ENCODE data around the gene IL17C. TPM values are rescaled to one million over a fixed set of nuclear protein-coding genes. Genes with fewer than 3 reads are reported as not detected.
A peak's percentile ranks its signal among the peaks of the same experiment; 100 is the strongest.

Gene IL17C
- total and polyA plus RNA-seq, 9 of the 15 experiments (the other 6 are each of a cell fraction or from before 2014, with no cell fraction given): not detected

DNA sequence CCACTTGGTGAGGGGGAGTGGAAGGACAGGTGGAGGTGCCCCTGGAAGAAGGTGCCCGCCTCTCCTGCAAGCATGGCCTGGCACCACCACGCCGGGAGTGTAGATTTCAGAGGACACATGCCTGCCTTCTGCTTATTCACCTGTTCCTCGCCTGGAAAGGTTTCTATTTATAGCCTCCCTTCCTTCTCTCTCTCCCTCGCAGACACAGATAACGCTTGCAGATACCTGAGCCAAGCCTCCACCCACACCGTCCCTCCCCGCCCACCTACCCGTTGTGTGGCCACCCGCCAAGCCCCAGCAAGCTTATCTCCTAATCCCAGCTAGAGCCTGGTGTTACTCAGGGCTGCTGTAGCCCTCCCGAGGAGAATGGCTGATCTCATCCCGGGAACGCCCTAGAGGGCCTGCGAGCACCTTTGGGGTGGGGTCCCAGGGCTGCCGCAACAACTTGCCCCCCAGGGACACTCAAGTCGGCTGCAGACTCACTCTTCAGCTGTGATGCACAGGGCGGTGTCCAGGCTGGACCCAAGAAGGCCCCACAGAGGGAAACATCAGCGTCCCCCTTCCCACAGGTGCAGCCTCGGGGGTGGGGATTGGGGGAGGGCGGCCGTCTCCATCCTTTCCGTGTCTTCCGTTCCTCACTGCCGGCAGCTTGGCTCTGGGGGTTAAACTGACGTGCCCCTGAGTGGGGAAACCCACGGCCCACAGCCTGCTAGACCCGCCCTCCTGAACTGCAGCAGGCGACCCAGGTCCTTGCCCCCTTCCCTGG, 49.8 kb downstream of the IL17C start (continued):
- 0 out of 2 replicates have a peak, but pooled peaks have one; percentile 21 for TF ChIP-seq NR2C2 (CRISPR knock-in tag; IDR thresholded peaks at IDR 0.05)
- no peak for TF ChIP-seq NR2C2 (tag; IDR thresholded peaks at IDR 0.05)
- peak; percentile 100 for TF ChIP-seq CTBP1 (IDR thresholded peaks at IDR 0.05; ENCODE audit: borderline replicate concordance)
- TF ChIP-seq HDAC1 (IDR thresholded peaks at IDR 0.05): peak; percentile 6 to 93; a peak in 3 of 4 replicates
- no peak for TF ChIP-seq HNRNPK (IDR thresholded peaks at IDR 0.05; ENCODE audit: low read depth, low read length, poor library complexity, severe bottlenecking)
- no peak for TF ChIP-seq SUPT5H (IDR thresholded peaks at IDR 0.05)
- peak; percentile 65; the same call in 1 of the 2 replicates for TF ChIP-seq CREB1 (IDR thresholded peaks at IDR 0.05)
- no peak; the same call in 1 of the 2 replicates for TF ChIP-seq CREB1 (CRISPR knock-in tag; IDR thresholded peaks at IDR 0.05)
- peak; percentile 73; the same call in 1 of the 2 replicates for TF ChIP-seq CBX5 (IDR thresholded peaks at IDR 0.05; ENCODE audit: borderline replicate concordance, low read depth)
- TF ChIP-seq, protein P1, sequence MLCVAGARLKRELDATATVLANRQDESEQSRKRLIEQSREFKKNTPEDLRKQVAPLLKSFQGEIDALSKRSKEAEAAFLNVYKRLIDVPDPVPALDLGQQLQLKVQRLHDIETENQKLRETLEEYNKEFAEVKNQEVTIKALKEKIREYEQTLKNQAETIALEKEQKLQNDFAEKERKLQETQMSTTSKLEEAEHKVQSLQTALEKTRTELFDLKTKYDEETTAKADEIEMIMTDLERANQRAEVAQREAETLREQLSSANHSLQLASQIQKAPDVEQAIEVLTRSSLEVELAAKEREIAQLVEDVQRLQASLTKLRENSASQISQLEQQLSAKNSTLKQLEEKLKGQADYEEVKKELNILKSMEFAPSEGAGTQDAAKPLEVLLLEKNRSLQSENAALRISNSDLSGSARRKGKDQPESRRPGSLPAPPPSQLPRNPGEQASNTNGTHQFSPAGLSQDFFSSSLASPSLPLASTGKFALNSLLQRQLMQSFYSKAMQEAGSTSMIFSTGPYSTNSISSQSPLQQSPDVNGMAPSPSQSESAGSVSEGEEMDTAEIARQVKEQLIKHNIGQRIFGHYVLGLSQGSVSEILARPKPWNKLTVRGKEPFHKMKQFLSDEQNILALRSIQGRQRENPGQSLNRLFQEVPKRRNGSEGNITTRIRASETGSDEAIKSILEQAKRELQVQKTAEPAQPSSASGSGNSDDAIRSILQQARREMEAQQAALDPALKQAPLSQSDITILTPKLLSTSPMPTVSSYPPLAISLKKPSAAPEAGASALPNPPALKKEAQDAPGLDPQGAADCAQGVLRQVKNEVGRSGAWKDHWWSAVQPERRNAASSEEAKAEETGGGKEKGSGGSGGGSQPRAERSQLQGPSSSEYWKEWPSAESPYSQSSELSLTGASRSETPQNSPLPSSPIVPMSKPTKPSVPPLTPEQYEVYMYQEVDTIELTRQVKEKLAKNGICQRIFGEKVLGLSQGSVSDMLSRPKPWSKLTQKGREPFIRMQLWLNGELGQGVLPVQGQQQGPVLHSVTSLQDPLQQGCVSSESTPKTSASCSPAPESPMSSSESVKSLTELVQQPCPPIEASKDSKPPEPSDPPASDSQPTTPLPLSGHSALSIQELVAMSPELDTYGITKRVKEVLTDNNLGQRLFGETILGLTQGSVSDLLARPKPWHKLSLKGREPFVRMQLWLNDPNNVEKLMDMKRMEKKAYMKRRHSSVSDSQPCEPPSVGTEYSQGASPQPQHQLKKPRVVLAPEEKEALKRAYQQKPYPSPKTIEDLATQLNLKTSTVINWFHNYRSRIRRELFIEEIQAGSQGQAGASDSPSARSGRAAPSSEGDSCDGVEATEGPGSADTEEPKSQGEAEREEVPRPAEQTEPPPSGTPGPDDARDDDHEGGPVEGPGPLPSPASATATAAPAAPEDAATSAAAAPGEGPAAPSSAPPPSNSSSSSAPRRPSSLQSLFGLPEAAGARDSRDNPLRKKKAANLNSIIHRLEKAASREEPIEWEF (CRISPR knock-in tag; IDR thresholded peaks at IDR 0.05): no peak
- TF ChIP-seq ZNF395 (CRISPR knock-in tag; IDR thresholded peaks at IDR 0.05): peak; percentile 61; the same call in 1 of the 2 replicates
- peak; percentile 15 for TF ChIP-seq MEIS2 (IDR thresholded peaks at IDR 0.05; ENCODE audit: partially characterized antibody)
- peak; percentile 45; the same call in 1 of the 2 replicates for TF ChIP-seq ZNF143 (CRISPR knock-in tag; IDR thresholded peaks at IDR 0.05)
- peak; percentile 98 for TF ChIP-seq GATAD2B (IDR thresholded peaks at IDR 0.05; ENCODE audit: borderline replicate concordance)
- TF ChIP-seq RNF219 (CRISPR knock-in tag; IDR thresholded peaks at IDR 0.05): no peak
- TF ChIP-seq SMARCE1 (IDR thresholded peaks at IDR 0.05): peak; percentile 97
- TF ChIP-seq TAL1 (IDR thresholded peaks at IDR 0.05): peak; percentile 94
- peak; percentile 85; the same call in 1 of the 2 replicates for TF ChIP-seq NCOA1 (IDR thresholded peaks at IDR 0.05; ENCODE audit: low read depth)
- no peak for TF ChIP-seq CAMTA2 (CRISPR knock-in tag; conservative IDR thresholded peaks at IDR 0.05)
- TF ChIP-seq ZNF830 (CRISPR knock-in tag; IDR thresholded peaks at IDR 0.05): no peak
- TF ChIP-seq FIP1L1 (IDR thresholded peaks at IDR 0.05; ENCODE audit: low read depth, low read length, poor library complexity, severe bottlenecking): no peak
- TF ChIP-seq CHD2 (IDR thresholded peaks at IDR 0.05; ENCODE audit: low read depth, low read length): no peak

Measured in K562 (cell line).